GM19023 (cell line): Measurements from ENCODE around the gene SLC35F1.

Source experiments
- ATAC-seq: cut with Tn5 transposase; IDR thresholded peaks from one replicate; pipeline ENCODE4 v1.9.1; 2021; ENCODE audit warnings: mild to moderate bottlenecking, moderate library complexity; ENCODE audit not compliant: unreplicated experiment

SLC35F1 gene

GRCh38 chr6:118344014-118344670, 437.1 kb downstream of the SLC35F1 start:
- no peak for ATAC-seq

- ATAC-seq: no peak
Measured at GRCh38 chr6:118350881-118351430, 443.9 kb downstream of the SLC35F1 start.

GRCh38 chr6:118353564-118353963, 446.5 kb downstream of the SLC35F1 start:
- ATAC-seq: no peak

- ATAC-seq: peak; percentile 92
Measured at GRCh38 chr6:118354641-118355040, 447.6 kb downstream of the SLC35F1 start.

GRCh38 chr6:118356054-118356453, 449.0 kb downstream of the SLC35F1 start:
- ATAC-seq: no peak

GRCh38 chr6:118356686-118357085, 449.6 kb downstream of the SLC35F1 start:
- ATAC-seq: no peak
